Body of pancreas (tissue), 4 donors: Measurements from ENCODE around the gene AFF3. TPM values are rescaled to one million over a fixed set of nuclear protein-coding genes. Genes with fewer than 3 reads are reported as not detected.

ENCODE experiments used
- ATAC-seq: fragments of 150-250 bp; one replicate; pipeline ENCODE4 v1.9.1; 2016
- DNase-seq, 4 donors: peaks; one replicate each; pipeline ENCODE4 v3.0.0-alpha.2; 2019
- H3K27ac ChIP-seq, 4 donors: fragments of 200-600 bp; sonication (generic); 1 replicate in 3 of 4; 2 replicates in 1 of 4; pipeline versions ENCODE4 v1.5.1 to v1.6.1; 2016 to 2019; ENCODE audit warnings: mild to moderate bottlenecking in 1 of 4, mixed read lengths in 1 of 4, moderate library complexity in 1 of 4
- H3K27me3 ChIP-seq, 2 donors: fragments of 200-600 bp; sonication (generic); one replicate each; pipeline ENCODE4 v1.6.0; 2016; ENCODE audit warnings: mild to moderate bottlenecking in 1 of 2
- H3K36me3 ChIP-seq, 2 donors: fragments of 200-600 bp; sonication (generic); replicated peaks in 1 of 2; 2 replicates each; pipeline ENCODE4 v1.5.1; 2016; ENCODE audit warnings: low read depth in 2 of 2; ENCODE audit not compliant: insufficient read depth in 1 of 2
- H3K4me1 ChIP-seq: fragments of 200-600 bp; sonication (generic); one replicate; pipeline ENCODE4 v1.6.0; 2016
- H3K4me3 ChIP-seq, 2 donors: fragments of 200-600 bp; sonication (generic); 1 replicate in 1 of 2; 2 replicates in 1 of 2; pipeline ENCODE4 v1.5.1; 2016 to 2019
- H3K9me3 ChIP-seq, 3 donors: fragments of 200-600 bp; sonication (generic); 1 replicate in 2 of 3; 2 replicates in 1 of 3; pipeline ENCODE4 v1.5.1; 2016
- CTCF ChIP-seq, 7 experiments: fragments of 450-650 bp in 4 of 7; fragments of 200-600 bp in 3 of 7; sonication (generic) in 3 of 7; IDR thresholded peaks; one replicate each; pipeline ENCODE4 v1.5.1; 2016 to 2019; ENCODE audit warnings: antibody characterized with exemption in 7 of 7
- POLR2A ChIP-seq, 3 donors: fragments of 450-650 bp; IDR thresholded peaks; one replicate each; pipeline ENCODE4 v1.6.1; 2016; ENCODE audit warnings: antibody characterized with exemption in 3 of 3, mild to moderate bottlenecking in 2 of 3
- WGBS, 2 donors: methylation state at CpG; one replicate each; pipeline ENCODE4 v1.1.5; 2017; 5-methylcytosine and 5-hydroxymethylcytosine counted together
- intact Hi-C: fragments of 100-400 bp; cut with DNase I; formaldehyde crosslinking; loops from one replicate; pipeline ENCODE4 v1.15.1; 2023
- total RNA-seq, 2 donors: library from RNA; depleted of rRNA; stranded (reverse); fragments of >200 nt; gene quantifications; one replicate each; pipeline ENCODE4 v1.1.0, GENCODE V29; 2016

The AFF3 gene
- total RNA-seq, 2 donors from 2014 or later = 0.52 to 0.99 TPM

- 31 to 35% methylated on average over 2 of the region's 2 CpGs for WGBS, 2 donors
- TF ChIP-seq CTCF (IDR thresholded peaks at IDR 0.05) (peak in 6 of 7 experiments; percentile 13 to 51 (median 40)), POLR2A (IDR thresholded peaks at IDR 0.05) (no peak)
- Histone ChIP-seq H3K4me1 (no peaks in the 10 kb centered on the region), H3K27me3 (no peaks in the 10 kb centered on the region), H3K27ac (no peak overlapping the region), H3K36me3 (no peaks in the 10 kb centered on the region), H3K9me3 (no peaks in the 10 kb centered on the region), H3K4me3 (no peak overlapping the region)
- intact Hi-C loops = loop anchor here (10.0 kb wide), 1 partner anchor 426 kb away; no protein-coding TSS in a partner anchor
- DNase-seq (no peak), ATAC-seq (no peak)
Observed at GRCh38 chr2:99818842-99819241, 323.5 kb downstream of the AFF3 start.

GRCh38 chr2:99816908-99817307 lies 325.5 kb downstream of the AFF3 start:
- Histone ChIP-seq H3K4me3 (no peak overlapping the region), H3K36me3 (no peaks in the 10 kb centered on the region), H3K9me3 (no peaks in the 10 kb centered on the region), H3K27ac (no peak overlapping the region), H3K27me3 (no peaks in the 10 kb centered on the region), H3K4me1 (no peaks in the 10 kb centered on the region)
- intact Hi-C loops = loop anchor here (10.0 kb wide), 1 partner anchor 428 kb away; no protein-coding TSS in a partner anchor
- WGBS, 2 donors = 82 to 86% methylated on average over 5 of the region's 5 CpGs
- ATAC-seq (no peak), DNase-seq (no peak)
- TF ChIP-seq CTCF (IDR thresholded peaks at IDR 0.05) (no peak), POLR2A (IDR thresholded peaks at IDR 0.05) (no peak)

- 64 to 71% methylated on average over 10 of the region's 10 CpGs for WGBS, 2 donors
- no peak for DNase-seq
- no peak overlapping the region for H3K27ac ChIP-seq
- TF ChIP-seq POLR2A (IDR thresholded peaks at IDR 0.05) (no peak), CTCF (IDR thresholded peaks at IDR 0.05) (no peak)
- H3K27me3 ChIP-seq = no peaks in the 10 kb centered on the region
- no peaks in the 10 kb centered on the region for H3K36me3 ChIP-seq
- no peaks in the 10 kb centered on the region for H3K4me1 ChIP-seq
- no peak for ATAC-seq
- no peaks in the 10 kb centered on the region for H3K9me3 ChIP-seq
- intact Hi-C loops = loop anchor here (10.0 kb wide), 1 partner anchor 432 kb away; no protein-coding TSS in a partner anchor
- H3K4me3 ChIP-seq = no peak overlapping the region
Observed at GRCh38 chr2:99812426-99812825, 330.0 kb downstream of the AFF3 start.

GRCh38 chr2:99811544-99811943 lies 330.8 kb downstream of the AFF3 start:
- 84 to 88% methylated on average over 6 of the region's 6 CpGs for WGBS, 2 donors
- H3K36me3 ChIP-seq = no peaks in the 10 kb centered on the region
- H3K4me1 ChIP-seq = no peaks in the 10 kb centered on the region
- DNase-seq (no peak), ATAC-seq (no peak)
- no peak overlapping the region for H3K27ac ChIP-seq
- H3K27me3 ChIP-seq = no peaks in the 10 kb centered on the region
- H3K4me3 ChIP-seq = no peak overlapping the region
- no peak for TF ChIP-seq POLR2A (IDR thresholded peaks at IDR 0.05)
- no peak for TF ChIP-seq CTCF (IDR thresholded peaks at IDR 0.05)
- intact Hi-C loops = loop anchor here (10.0 kb wide), 1 partner anchor 433 kb away; no protein-coding TSS in a partner anchor
- no peaks in the 10 kb centered on the region for H3K9me3 ChIP-seq

GRCh38 chr2:99810225-99810624 lies 332.2 kb downstream of the AFF3 start:
- no peaks in the 10 kb centered on the region for H3K27me3 ChIP-seq
- TF ChIP-seq CTCF (IDR thresholded peaks at IDR 0.05) = no peak
- no peak for TF ChIP-seq POLR2A (IDR thresholded peaks at IDR 0.05)
- H3K4me3 ChIP-seq = no peak overlapping the region
- H3K9me3 ChIP-seq = no peaks in the 10 kb centered on the region
- no peaks in the 10 kb centered on the region for H3K36me3 ChIP-seq
- H3K4me1 ChIP-seq = no peaks in the 10 kb centered on the region
- no peak overlapping the region for H3K27ac ChIP-seq
- intact Hi-C loops = loop anchor here (10.0 kb wide), 1 partner anchor 435 kb away; no protein-coding TSS in a partner anchor
- DNase-seq (no peak), ATAC-seq (no peak)
- 64 to 75% methylated on average over 4 of the region's 4 CpGs for WGBS, 2 donors
